NCI-H1417 (cell line): ENCODE results near the gene PILRB.
A peak's percentile ranks its signal among the peaks of the same experiment; 100 is the strongest.

Experiments
- DNase-seq, 3 experiments: peaks; one replicate each; lab custom pipeline; 2025; lab: John Stamatoyannopoulos, UW

The PILRB gene

DNA sequence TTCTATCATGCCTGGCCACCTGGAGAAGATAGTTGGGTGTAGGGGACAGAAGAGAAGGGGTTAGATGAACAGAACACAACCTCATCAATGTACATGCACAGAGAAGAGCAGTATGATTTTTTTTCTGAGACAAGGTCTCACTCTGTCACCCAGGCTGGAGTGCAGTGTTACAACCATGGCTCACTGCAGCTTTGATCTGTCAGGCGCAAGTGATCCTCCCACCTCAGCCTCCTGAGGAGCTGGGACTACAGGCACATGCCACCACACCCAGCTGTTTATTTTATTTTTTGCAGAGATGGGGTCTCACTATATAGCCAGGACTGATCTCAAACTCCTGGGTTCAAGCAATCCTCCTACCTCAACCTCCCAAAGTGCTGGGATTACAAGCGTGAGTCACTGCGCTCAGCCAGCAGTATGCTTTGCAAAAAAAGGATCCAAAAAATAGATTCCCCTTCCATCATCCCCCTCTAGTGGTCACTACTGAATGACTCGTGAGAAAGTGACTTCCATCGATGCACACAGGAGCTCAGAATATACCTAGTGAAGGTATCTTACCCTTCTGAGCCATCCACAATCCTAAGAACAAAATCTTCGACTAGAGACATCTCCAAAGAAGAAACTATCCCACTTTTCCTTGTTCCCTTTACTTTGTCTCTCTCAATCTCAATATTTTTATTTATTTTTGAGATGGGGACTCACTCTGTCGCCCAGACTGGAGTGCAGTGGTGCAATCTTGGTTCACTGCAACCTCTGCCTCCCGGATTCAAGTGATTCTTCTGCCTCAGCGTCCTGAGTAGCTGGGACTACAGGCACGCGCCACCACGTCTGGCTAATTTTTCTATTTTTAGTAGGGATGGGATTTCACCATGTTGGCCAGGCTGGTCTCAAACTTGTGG lies 49.6 kb downstream of the PILRB start:
- peak in 2 of 3 experiments; percentile 21 to 72 for DNase-seq

DNA sequence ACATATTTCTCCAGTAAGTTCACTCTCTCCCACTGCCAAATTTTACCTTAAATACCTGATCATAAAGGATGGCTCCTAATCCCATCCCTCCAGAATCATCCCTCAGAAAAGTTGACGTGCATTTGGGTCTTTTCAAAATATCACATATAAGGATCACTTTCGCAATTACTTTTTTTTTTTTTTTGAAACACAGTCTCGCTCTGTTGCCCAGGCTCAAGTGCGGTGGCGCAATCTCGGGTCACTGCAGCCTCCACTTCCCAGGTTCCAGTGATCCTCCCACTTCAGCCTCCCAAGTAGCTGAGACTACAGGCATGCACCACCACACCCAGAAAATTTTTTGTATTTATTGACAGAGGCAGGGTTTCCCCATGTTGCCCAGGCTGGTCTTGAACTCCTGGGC lies 53.2 kb downstream of the PILRB start:
- no peak for DNase-seq

- DNase-seq, result no peak
Measured at GRCh38 chr7:100413346-100413745, 55.4 kb downstream of the PILRB start.

- no peak for DNase-seq
Measured at GRCh38 chr7:100413889-100414288, 56.0 kb downstream of the PILRB start.

DNA sequence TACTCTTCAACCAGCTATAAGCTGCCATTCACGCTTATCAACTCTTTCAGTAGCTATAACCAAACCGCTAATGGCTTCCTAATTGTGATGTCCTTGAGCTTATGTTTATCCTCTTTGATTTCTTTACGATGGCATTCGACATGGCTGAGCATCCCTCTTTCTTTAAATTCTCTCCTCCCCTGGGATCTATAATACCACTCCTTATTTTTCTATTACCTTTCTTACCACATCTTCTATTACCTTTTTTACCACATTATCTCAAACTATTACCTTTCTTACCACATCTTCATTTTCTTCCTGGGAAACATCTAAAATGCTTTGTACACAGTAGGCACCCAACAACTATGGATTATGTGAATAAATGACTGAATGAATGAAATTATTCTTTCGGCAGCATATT lies 57.5 kb downstream of the PILRB start:
- no peak for DNase-seq
